K562 (cell line): Measurements from ENCODE around the gene RMC1. TPM values are rescaled to one million over a fixed set of nuclear protein-coding genes. Genes with fewer than 3 reads are reported as not detected.

ENCODE experiments used
- ATAC-seq: fragments of 200-7000 bp; cut with Tn5 transposase; 3 replicates; pipeline ENCODE4 v1.9.1; 2020; ENCODE audit warnings: moderate library complexity
- BruUV-seq: library from RNA; stranded (reverse); fragments of 400-500 nt; replicated peaks from 2 replicates; lab custom pipeline; 2021; lab: Mats Ljungman, UMichigan
- CTCF ChIA-PET: fragments of 300-600 bp; formaldehyde crosslinking; extraction: SDS; loops from one replicate; lab custom pipeline; 2021; ENCODE audit warnings: low intra/inter-chr PET ratio; lab: Yijun Ruan, JAX
- POLR2A ChIA-PET: fragments of 300-600, 350-650 bp; sonication (Branson Sonifier 250); formaldehyde crosslinking; extraction: SDS; loops from one replicate; lab custom pipeline; 2021; ENCODE audit warnings: antibody characterized with exemption, inconsistent platforms; lab: Yijun Ruan, JAX
- DNase-seq, 4 experiments: peaks; one replicate each; pipeline versions ENCODE4 v3.0.0 to v3.0.0-alpha.2; 2011 to 2018; ENCODE audit warnings: low spot score in 3 of 4, mixed read lengths in 3 of 4; ENCODE audit errors: extremely low read depth in 1 of 4
- FAIRE-seq: peaks from 2 replicates; lab custom pipeline; 2011; peaks lifted over from hg19 to GRCh38; lab: Jason Lieb, UNC
- H2AFZ ChIP-seq: 2 replicates; pipeline ENCODE4 v1.6.0; 2011; ENCODE audit warnings: low read depth, low read length, control low read depth, inconsistent platforms
- H3K27ac ChIP-seq: fragments of 200-600 bp; 3 replicates; pipeline ENCODE4 v1.8.0; 2011; ENCODE audit warnings: low read depth, mild to moderate bottlenecking, control low read depth, inconsistent platforms, low read length, moderate library complexity, mixed read lengths; ENCODE audit errors: extremely low read depth
- H3K27me3 ChIP-seq, 2 experiments: fragments of 300-600 bp in 1 of 2; 2 replicates in 1 of 2; 3 replicates in 1 of 2; pipeline versions ENCODE4 v1.6.0 to v1.8.0; 2011; ENCODE audit warnings: inconsistent platforms in 2 of 2, low read length in 2 of 2, mild to moderate bottlenecking in 1 of 2, mixed read lengths in 1 of 2, moderate library complexity in 1 of 2; ENCODE audit not compliant: control insufficient read depth in 2 of 2, insufficient read depth in 2 of 2
- H3K36me3 ChIP-seq: fragments of 300-600 bp; 3 replicates; pipeline ENCODE4 v1.8.0; 2011; ENCODE audit warnings: mild to moderate bottlenecking, low read length, inconsistent platforms; ENCODE audit not compliant: control insufficient read depth, insufficient read depth
- H3K4me1 ChIP-seq, 2 experiments: fragments of 200-600 bp in 1 of 2; replicated peaks in 1 of 2; 2 replicates in 1 of 2; 3 replicates in 1 of 2; pipeline versions ENCODE4 v1.5.1 to v1.8.0; 2011; ENCODE audit warnings: inconsistent platforms in 2 of 2, low read length in 2 of 2, mild to moderate bottlenecking in 1 of 2, mixed read lengths in 1 of 2, moderate library complexity in 1 of 2; ENCODE audit not compliant: control insufficient read depth in 2 of 2, insufficient read depth in 2 of 2
- H3K4me2 ChIP-seq: 2 replicates; pipeline ENCODE4 v1.6.1; 2011; ENCODE audit warnings: low read length, control low read depth, inconsistent platforms, mixed read lengths; ENCODE audit not compliant: insufficient read depth
- H3K4me3 ChIP-seq: fragments of 200-600 bp; sonication (generic), shearing (Covaris generic); 2 replicates; pipeline ENCODE4 v1.5.1; 2016; ENCODE audit warnings: control low read depth, inconsistent platforms
- H3K79me2 ChIP-seq: fragments of 200-600 bp; 3 replicates; pipeline ENCODE4 v1.8.0; 2011; ENCODE audit warnings: low read length, inconsistent platforms; ENCODE audit not compliant: control insufficient read depth, insufficient read depth
- H3K9ac ChIP-seq, 2 experiments: 2 replicates each; pipeline versions ENCODE4 v1.6.0 to v1.6.1; 2011; ENCODE audit warnings: low read depth in 2 of 2, low read length in 2 of 2, control low read depth in 1 of 2, inconsistent platforms in 1 of 2, mild to moderate bottlenecking in 1 of 2, mixed read lengths in 1 of 2; ENCODE audit not compliant: insufficient read depth in 1 of 2
- H3K9me1 ChIP-seq: one replicate; pipeline ENCODE4 v1.6.0; 2011; ENCODE audit warnings: inconsistent platforms, mild to moderate bottlenecking, low read length, moderate library complexity; ENCODE audit not compliant: control insufficient read depth, insufficient read depth
- H3K9me3 ChIP-seq: replicated peaks from 2 replicates; pipeline ENCODE4 v1.5.1; 2011; ENCODE audit warnings: low read depth, low read length, inconsistent platforms; ENCODE audit not compliant: control insufficient read depth, insufficient read depth
- H4K20me1 ChIP-seq: replicated peaks from 2 replicates; pipeline ENCODE4 v1.6.1; 2011; ENCODE audit warnings: low read length, inconsistent platforms, mixed read lengths; ENCODE audit not compliant: control insufficient read depth, insufficient read depth
- NCOA6 ChIP-seq: fragments of 450-650 bp; IDR thresholded peaks from 2 replicates; pipeline ENCODE4 v1.6.1; 2017; ENCODE audit warnings: mild to moderate bottlenecking
- NFYB ChIP-seq: IDR thresholded peaks from 2 replicates; pipeline ENCODE4 v1.6.1; 2011; ENCODE audit warnings: mild to moderate bottlenecking, moderate library complexity; ENCODE audit not compliant: insufficient read length; ENCODE audit errors: extremely low read depth
- RBM25 ChIP-seq: fragments of 200-400 bp; formaldehyde crosslinking; IDR thresholded peaks from 2 replicates; pipeline ENCODE4 v1.6.1; 2018; ENCODE audit warnings: low read length, low read depth, moderate library complexity; ENCODE audit not compliant: severe bottlenecking
- THAP7 ChIP-seq: fragments of 250-450 bp; sonication (Bioruptor Pico); IDR thresholded peaks from 2 replicates; pipeline ENCODE4 v1.5.0; 2021
- ZNF280B ChIP-seq: fragments of 250-450 bp; sonication (Bioruptor Pico); IDR thresholded peaks from 2 replicates; pipeline ENCODE4 v1.5.1; 2021; ENCODE audit warnings: mild to moderate bottlenecking
- WGBS: fragments of 100-300 bp; shearing (Covaris generic); methylation state at CpG from one replicate; pipeline ENCODE4 v1.1.6; 2016; ENCODE audit warnings: low coverage, mixed read lengths; ENCODE audit not compliant: insufficient coverage; ENCODE audit errors: missing lambda C conversion rate; 5-methylcytosine and 5-hydroxymethylcytosine counted together
- in situ Hi-C: fragments of 300-500 bp; cut with MboI; formaldehyde crosslinking; loops from 4 replicates; pipeline ENCODE4 v1.15.0; 2018; ENCODE audit warnings: inconsistent platforms, mixed read lengths
- intact Hi-C: fragments of 100-400 bp; cut with micrococcal nuclease; formaldehyde crosslinking; loops from 2 replicates; pipeline ENCODE4 v1.14.2; 2022
- polyA plus RNA-seq, 8 experiments: library from polyadenylated mRNA; depleted of rRNA in 4 of 8; stranded (reverse) in 5 of 8; unstranded in 3 of 8; fragments of >200 nt; fragmentation: Nextera tagmentation in 2 of 8; fragmentation: Illumina TruSeq in 1 of 8; extraction: Ambion mirVana in 2 of 8; extraction: Trizol in 1 of 8; gene quantifications; 2 replicates each; pipeline versions ENCODE4 v1.2.1 to v1.2.3, GENCODE V29; 2011 to 2014; ENCODE audit warnings: inconsistent platforms in 1 of 8, missing spikeins in 1 of 8
- total RNA-seq, 7 experiments: library from RNA; depleted of rRNA in 6 of 7; stranded (reverse); fragments of >200 nt in 6 of 7; fragmentation: Illumina TruSeq in 2 of 7; extraction: Trizol in 2 of 7; gene quantifications; 2 replicates each; pipeline versions ENCODE4 v1.2.1 to v1.2.3, GENCODE V29; 2011 to 2021; ENCODE audit warnings: low replicate concordance in 1 of 7

Gene RMC1
- total and polyA plus RNA-seq, 9 of the 15 experiments (the other 6 are each of a cell fraction or from before 2014, with no cell fraction given) = 7.5 to 42.4 (median 35.5) TPM

GRCh38 chr18:23460285-23461273 is 42.7 kb upstream of the RMC1 start:
- no peak overlapping the region for H3K4me2 ChIP-seq
- ChIA-PET POLR2A (interaction anchor here (1.1 to 2.6 kb wide), 6 partner anchors 9 to 27 kb away, joined by 3 to 12 read pairs (median 4); no protein-coding TSS in a partner anchor), CTCF (no interaction called here)
- H3K4me1 ChIP-seq = peaks cover under 1 to 6% of the 10 kb centered on the region in 2 experiments; a peak in 2 of 5 replicates
- no peak overlapping the region for H3K27ac ChIP-seq
- no peaks in the 10 kb centered on the region for H3K9me3 ChIP-seq
- no peaks in the 10 kb centered on the region for H3K27me3 ChIP-seq
- no peak overlapping the region for H3K4me3 ChIP-seq
- FAIRE-seq (no peak), DNase-seq (no peak), ATAC-seq (peak; percentile 53)
- H4K20me1 ChIP-seq = peaks cover 38% of the 10 kb centered on the region
- no peak overlapping the region for H2AFZ ChIP-seq
- intact Hi-C loops (no loop called here), in situ Hi-C loops (no loop called here)
- TF ChIP-seq NFYB (no peak), THAP7 (CRISPR knock-in tag) (no peak), RBM25 (peak; percentile 70), NCOA6 (no peak), ZNF280B (CRISPR knock-in tag) (no peak)
- no peak overlapping the region for H3K9ac ChIP-seq
- peaks cover 64% of the 10 kb centered on the region for H3K79me2 ChIP-seq
- H3K36me3 ChIP-seq = peaks cover 58% of the 10 kb centered on the region
- WGBS = 50% methylated on average over 2 of the region's 2 CpGs
- no TSS peak for BruUV-seq
- no peaks in the 10 kb centered on the region for H3K9me1 ChIP-seq
